MG63 (cell line): ENCODE measurements around the gene CLSTN2. TPM values are rescaled to one million over a fixed set of nuclear protein-coding genes. Genes with fewer than 3 reads are reported as not detected.
A peak's percentile ranks its signal among the peaks of the same experiment; 100 is the strongest.

Experiments
- DNase-seq: peaks from one replicate; pipeline ENCODE4 v3.0.0-alpha.2; 2020
- H3K27me3 ChIP-seq: fragments of 250-450 bp; sonication (Bioruptor Pico); 2 replicates; pipeline ENCODE4 v1.5.1; 2020; ENCODE audit warnings: mild to moderate bottlenecking, moderate library complexity
- H3K36me3 ChIP-seq: fragments of 250-450 bp; sonication (Bioruptor Pico); 2 replicates; pipeline ENCODE4 v1.5.1; 2020; ENCODE audit warnings: mild to moderate bottlenecking, moderate library complexity
- H3K4me3 ChIP-seq: fragments of 250-450 bp; sonication (Bioruptor Pico); 2 replicates; pipeline ENCODE4 v1.5.1; 2020; ENCODE audit warnings: mild to moderate bottlenecking, moderate library complexity
- H3K9me3 ChIP-seq: fragments of 250-450 bp; sonication (Bioruptor Pico); 2 replicates; pipeline ENCODE4 v1.5.1; 2020; ENCODE audit warnings: mild to moderate bottlenecking, moderate library complexity
- total RNA-seq: library from RNA; depleted of rRNA; stranded (reverse); fragments of >200 nt; shearing (Covaris generic); gene quantifications from 2 replicates; pipeline ENCODE4 v1.2.3, GENCODE V29; 2014; ENCODE audit warnings: low replicate concordance

Gene CLSTN2
- total RNA-seq, 1 experiment from 2014 or later: 1.7 TPM

GRCh38 chr3:140465988-140466387 lies 531.0 kb downstream of the CLSTN2 start:
- H3K4me3 ChIP-seq: no peak overlapping the region
- no peaks in the 10 kb centered on the region for H3K9me3 ChIP-seq
- no peaks in the 10 kb centered on the region for H3K27me3 ChIP-seq
- no peaks in the 10 kb centered on the region for H3K36me3 ChIP-seq
- no peak for DNase-seq

- Histone ChIP-seq H3K27me3 (no peaks in the 10 kb centered on the region), H3K36me3 (no peaks in the 10 kb centered on the region), H3K9me3 (no peaks in the 10 kb centered on the region), H3K4me3 (no peak overlapping the region)
- DNase-seq: no peak
Measured at GRCh38 chr3:140466535-140466934, 531.5 kb downstream of the CLSTN2 start.

GRCh38 chr3:140467104-140467577 lies 532.2 kb downstream of the CLSTN2 start:
- Histone ChIP-seq H3K36me3 (no peaks in the 10 kb centered on the region), H3K4me3 (no peak overlapping the region), H3K27me3 (no peaks in the 10 kb centered on the region), H3K9me3 (no peaks in the 10 kb centered on the region)
- peak; percentile 12 for DNase-seq

- DNase-seq: no peak
- no peaks in the 10 kb centered on the region for H3K9me3 ChIP-seq
- no peaks in the 10 kb centered on the region for H3K36me3 ChIP-seq
- H3K27me3 ChIP-seq: no peaks in the 10 kb centered on the region
- H3K4me3 ChIP-seq: no peak overlapping the region
Measured at GRCh38 chr3:140467796-140468315, 532.9 kb downstream of the CLSTN2 start.

DNA sequence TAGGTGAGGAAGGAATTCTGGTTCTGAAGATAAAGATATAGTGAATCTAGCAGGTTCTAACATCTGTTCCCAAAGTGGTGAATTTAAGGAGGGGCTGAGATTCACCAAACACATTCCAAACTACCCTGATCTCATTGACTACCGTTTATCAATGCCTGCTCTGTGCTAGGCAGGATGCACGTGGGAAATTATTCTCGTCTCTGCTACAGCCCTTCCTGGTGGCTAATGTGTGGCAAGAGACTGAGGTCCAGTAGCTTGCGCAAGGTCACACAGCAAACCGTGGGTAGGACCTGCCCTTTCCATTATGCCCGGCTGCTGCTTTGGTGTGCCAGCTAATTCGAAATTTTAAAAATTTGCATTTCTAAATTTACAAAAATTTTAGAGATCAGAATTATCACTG lies 533.4 kb downstream of the CLSTN2 start:
- no peak for DNase-seq
- H3K9me3 ChIP-seq: no peaks in the 10 kb centered on the region

DNA sequence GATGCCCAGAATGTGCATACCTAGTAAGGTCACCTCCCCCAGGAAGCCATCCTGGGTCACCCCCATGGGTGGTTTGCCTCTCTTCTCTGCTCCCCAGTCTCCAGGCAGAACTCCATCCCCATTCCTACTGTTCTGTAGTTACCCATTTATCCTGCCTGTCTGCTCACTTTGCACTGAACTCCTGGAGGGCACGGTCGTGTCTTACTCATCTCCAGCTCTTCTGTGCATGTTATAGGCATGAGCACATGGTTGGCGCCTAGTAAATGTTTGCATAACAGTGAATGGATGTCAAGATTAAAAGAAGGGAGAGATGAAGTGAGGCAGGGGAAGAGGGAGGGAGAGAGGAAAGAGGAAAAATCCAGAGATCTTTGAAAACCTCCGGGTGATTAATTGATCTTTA lies 534.5 kb downstream of the CLSTN2 start:
- no peaks in the 10 kb centered on the region for H3K36me3 ChIP-seq
- peak; percentile 87 for DNase-seq

More for the DNA sequence above, 533.4 kb downstream of the CLSTN2 start:
- H3K27me3 ChIP-seq: no peaks in the 10 kb centered on the region
- no peaks in the 10 kb centered on the region for H3K36me3 ChIP-seq
- H3K4me3 ChIP-seq: no peak overlapping the region

GRCh38 chr3:140470211-140470610 lies 535.2 kb downstream of the CLSTN2 start:
- H3K9me3 ChIP-seq: no peaks in the 10 kb centered on the region
- H3K27me3 ChIP-seq: no peaks in the 10 kb centered on the region
- no peaks in the 10 kb centered on the region for H3K36me3 ChIP-seq
- H3K4me3 ChIP-seq: no peak overlapping the region
- no peak for DNase-seq

More for the DNA sequence above, 534.5 kb downstream of the CLSTN2 start:
- Histone ChIP-seq H3K27me3 (no peaks in the 10 kb centered on the region), H3K9me3 (no peaks in the 10 kb centered on the region), H3K4me3 (no peak overlapping the region)

DNA sequence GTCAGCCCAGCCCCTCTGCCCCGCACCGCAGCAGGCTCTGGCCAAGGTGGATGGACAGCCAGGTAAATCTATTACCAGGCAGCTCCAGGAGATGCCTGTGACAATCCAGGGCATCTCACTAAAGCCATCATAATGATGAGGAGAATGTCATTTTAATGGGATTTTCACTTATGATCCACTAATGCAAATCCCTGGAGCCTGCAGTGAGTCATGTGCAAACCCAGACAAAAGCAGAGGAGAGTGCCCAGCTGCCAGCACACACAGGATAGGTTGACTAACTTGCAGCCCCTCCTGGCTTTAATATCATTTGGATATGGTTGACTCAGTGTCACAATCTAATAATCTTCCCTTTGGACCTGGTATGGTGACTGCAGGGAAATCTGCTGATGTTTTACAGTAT lies 536.0 kb downstream of the CLSTN2 start:
- Histone ChIP-seq H3K9me3 (no peaks in the 10 kb centered on the region), H3K27me3 (no peaks in the 10 kb centered on the region), H3K4me3 (no peak overlapping the region), H3K36me3 (no peaks in the 10 kb centered on the region)
- peak; percentile 79 for DNase-seq

DNA sequence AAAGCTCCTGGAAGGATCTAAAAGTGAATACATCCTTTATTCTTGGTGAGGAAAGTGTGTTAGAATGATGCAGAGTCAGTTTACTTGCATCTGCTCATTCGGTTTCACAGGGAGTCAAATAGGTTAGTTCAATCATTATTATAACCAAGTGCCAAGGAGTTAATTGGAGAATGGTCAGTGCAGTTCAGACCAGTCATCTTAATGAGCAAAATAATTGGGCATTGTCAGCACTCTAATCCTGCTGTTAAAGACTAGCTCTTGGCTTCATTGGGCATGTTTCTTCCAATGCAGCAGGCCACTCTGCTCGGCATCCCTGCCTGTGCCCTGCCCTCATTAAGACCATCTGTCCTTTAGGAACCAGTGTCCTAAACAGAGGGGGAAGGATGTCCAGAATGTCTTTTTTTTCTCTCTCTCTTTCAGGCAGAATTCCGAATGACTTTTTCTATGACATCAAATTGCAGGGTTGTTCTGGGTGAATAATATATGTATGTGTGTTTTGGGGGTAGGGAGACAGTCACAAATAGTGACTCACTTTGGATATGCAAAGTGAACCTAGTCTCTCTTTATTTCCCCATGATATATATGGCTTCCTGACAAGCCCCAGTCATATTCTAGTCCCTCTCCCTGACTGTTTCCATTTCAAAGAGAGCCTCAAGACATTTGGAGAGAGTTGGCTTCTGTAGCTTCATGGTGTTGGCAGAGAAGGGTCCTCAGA lies 537.5 kb downstream of the CLSTN2 start:
- H3K4me3 ChIP-seq: no peak overlapping the region
- no peaks in the 10 kb centered on the region for H3K9me3 ChIP-seq
- no peaks in the 10 kb centered on the region for H3K36me3 ChIP-seq
- no peak for DNase-seq
- H3K27me3 ChIP-seq: no peaks in the 10 kb centered on the region

- Histone ChIP-seq H3K36me3 (no peaks in the 10 kb centered on the region), H3K27me3 (no peaks in the 10 kb centered on the region; the same call in 1 of the 2 replicates), H3K4me3 (no peak overlapping the region), H3K9me3 (peaks cover 4% of the 10 kb centered on the region)
- DNase-seq: no peak
Measured at GRCh38 chr3:140487566-140487965, 552.6 kb downstream of the CLSTN2 start.

DNA sequence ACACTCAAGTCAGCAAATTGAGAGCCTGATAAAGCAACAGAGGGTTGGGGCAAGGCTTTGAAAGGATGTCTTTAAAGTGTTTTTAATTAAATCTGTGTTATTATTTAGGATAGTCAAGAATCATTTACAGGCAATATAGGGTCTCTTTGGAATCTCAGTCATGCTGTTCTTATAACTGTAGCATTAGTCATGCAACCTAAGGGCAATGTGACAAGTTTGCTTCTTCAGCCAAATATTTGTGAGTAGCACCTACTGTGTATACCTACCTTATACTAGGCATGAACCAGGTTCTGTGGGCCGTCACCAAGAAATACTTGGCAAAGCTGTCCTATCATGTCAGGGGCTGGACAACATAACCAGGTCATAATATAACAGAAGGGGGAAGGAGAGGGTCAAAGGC lies 558.3 kb downstream of the CLSTN2 start:
- Histone ChIP-seq H3K9me3 (no peaks in the 10 kb centered on the region), H3K27me3 (peaks cover 3% of the 10 kb centered on the region), H3K36me3 (no peaks in the 10 kb centered on the region), H3K4me3 (no peak overlapping the region)
- DNase-seq: no peak

DNA sequence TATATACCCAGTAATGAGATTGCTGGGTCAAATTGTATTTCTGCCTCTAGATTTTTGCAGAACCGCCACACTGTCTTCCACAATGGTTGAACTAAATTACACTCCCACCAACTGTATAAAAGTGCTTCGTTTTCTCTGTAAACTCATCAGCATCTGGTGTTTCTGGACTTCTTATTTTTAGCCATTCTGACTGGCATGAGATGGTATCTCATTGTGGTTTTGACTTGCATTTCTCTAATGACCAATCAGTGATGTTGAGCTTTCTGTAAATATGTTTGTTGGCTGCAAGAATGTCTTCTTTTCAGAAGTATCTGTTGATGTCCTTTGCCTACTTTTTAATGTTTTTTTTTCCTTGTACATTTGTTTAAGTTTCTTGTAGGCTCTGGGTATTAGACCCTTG lies 560.0 kb downstream of the CLSTN2 start:
- H3K4me3 ChIP-seq: no peak overlapping the region
- H3K9me3 ChIP-seq: no peaks in the 10 kb centered on the region
- peaks cover 3% of the 10 kb centered on the region for H3K27me3 ChIP-seq
- H3K36me3 ChIP-seq: no peaks in the 10 kb centered on the region
- DNase-seq: no peak

- DNase-seq: no peak
- H3K9me3 ChIP-seq: no peaks in the 10 kb centered on the region
- peaks cover 3% of the 10 kb centered on the region for H3K27me3 ChIP-seq
- H3K36me3 ChIP-seq: no peaks in the 10 kb centered on the region
- no peak overlapping the region for H3K4me3 ChIP-seq
Measured at GRCh38 chr3:140497331-140497730, 562.3 kb downstream of the CLSTN2 start.

GRCh38 chr3:140499114-140499757 lies 564.3 kb downstream of the CLSTN2 start:
- peaks cover 1% of the 10 kb centered on the region; the same call in 1 of the 2 replicates for H3K27me3 ChIP-seq
- H3K36me3 ChIP-seq: no peaks in the 10 kb centered on the region
- H3K9me3 ChIP-seq: no peaks in the 10 kb centered on the region
- H3K4me3 ChIP-seq: no peak overlapping the region
- no peak for DNase-seq

- H3K27me3 ChIP-seq: no peaks in the 10 kb centered on the region; the same call in 1 of the 2 replicates
- H3K4me3 ChIP-seq: no peak overlapping the region
- no peaks in the 10 kb centered on the region for H3K36me3 ChIP-seq
- no peaks in the 10 kb centered on the region for H3K9me3 ChIP-seq
- no peak for DNase-seq
Measured at GRCh38 chr3:140500473-140500872, 565.5 kb downstream of the CLSTN2 start.

DNA sequence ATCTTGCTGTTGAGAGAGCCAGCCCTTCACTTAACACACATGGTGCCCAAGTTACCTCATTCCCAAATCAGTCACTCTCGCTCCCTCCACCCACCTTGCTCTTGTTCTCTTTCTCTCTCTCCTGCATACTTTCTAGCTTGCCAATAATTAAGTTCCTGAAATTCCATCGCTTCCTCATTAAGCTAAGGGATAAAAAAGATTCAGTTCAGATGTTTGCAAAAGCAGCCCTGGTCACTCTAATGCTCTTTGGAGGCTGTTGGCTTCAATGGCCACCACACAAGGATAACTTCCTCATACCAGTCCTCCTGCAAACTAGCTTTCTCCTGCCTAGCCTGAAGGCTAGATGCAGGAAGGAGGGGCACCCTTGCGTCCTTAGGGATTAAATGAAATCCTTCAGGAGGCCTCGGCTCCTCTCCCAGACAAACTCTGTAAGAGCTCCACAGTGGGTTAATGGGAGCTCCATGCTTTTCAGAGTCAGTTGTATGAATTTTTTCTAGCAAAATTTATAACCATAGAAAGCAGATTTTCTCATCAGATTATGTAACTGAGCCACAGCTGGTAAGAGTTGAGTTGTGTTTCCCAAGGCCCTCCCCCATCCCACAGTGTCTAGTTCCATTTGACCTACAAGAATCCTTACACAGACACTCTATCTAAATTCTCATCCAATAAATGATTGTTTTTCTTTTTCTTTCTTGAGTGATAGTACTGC lies 566.2 kb downstream of the CLSTN2 start:
- Histone ChIP-seq H3K9me3 (no peaks in the 10 kb centered on the region), H3K36me3 (no peaks in the 10 kb centered on the region), H3K4me3 (no peak overlapping the region), H3K27me3 (no peaks in the 10 kb centered on the region; the same call in 1 of the 2 replicates)
- DNase-seq: no peak

DNA sequence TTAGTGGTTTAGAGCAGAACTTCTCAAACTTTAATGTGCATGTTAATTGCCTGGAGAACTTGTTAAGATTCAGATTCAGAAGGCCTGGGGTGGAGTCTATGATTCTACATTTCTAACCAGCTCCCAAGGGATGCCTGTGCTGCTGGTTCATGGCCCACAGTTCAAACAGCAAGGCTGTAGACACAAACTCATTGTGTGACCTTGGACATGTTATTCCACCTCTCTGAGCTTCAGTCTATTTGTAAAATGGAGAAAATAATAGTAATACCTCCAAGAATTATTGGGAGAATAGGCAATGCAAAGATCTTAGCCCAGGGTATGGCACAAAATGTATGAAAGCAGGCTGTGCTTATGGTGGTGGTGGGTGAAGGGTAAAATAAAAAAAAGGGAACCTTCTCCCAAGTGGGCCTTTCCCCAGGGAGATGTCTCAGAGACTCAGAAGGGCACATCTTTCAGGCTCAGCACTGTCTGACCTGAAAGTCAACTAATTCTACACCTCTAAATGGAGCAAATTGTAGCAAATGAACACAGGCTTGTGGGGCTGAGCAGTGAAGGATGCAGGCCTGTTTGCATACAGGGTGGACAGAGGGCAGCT lies 566.9 kb downstream of the CLSTN2 start:
- no peaks in the 10 kb centered on the region for H3K36me3 ChIP-seq
- no peak overlapping the region for H3K4me3 ChIP-seq
- DNase-seq: no peak
- H3K27me3 ChIP-seq: peaks cover 3% of the 10 kb centered on the region
- no peaks in the 10 kb centered on the region for H3K9me3 ChIP-seq
